Measurements from ENCODE around the gene GEN1. TPM values are rescaled to one million over a fixed set of nuclear protein-coding genes. Genes with fewer than 3 reads are reported as not detected.

GEN1 gene
- total and polyA plus RNA-seq, 10 of the 15 experiments (the other 5 are each of a cell fraction or from before 2014, with no cell fraction given) = 6.0 to 49.6 (median 36.0) TPM

GRCh38 chr2:17827785-17828184 is 73.8 kb downstream of the GEN1 start:
- H3K4me1 ChIP-seq (ENCODE audit: control insufficient read depth, insufficient read depth, low read length) = peaks cover 11% of the 10 kb centered on the region; the same call in 1 of the 2 replicates
- H4K20me1 ChIP-seq (ENCODE audit: control insufficient read depth, insufficient read depth) = no peaks in the 10 kb centered on the region
- DNase-seq (ENCODE audit: low read depth, low spot score) (no peak), ATAC-seq (no peak), FAIRE-seq (no peak)
- ChIA-PET SMC1A (ENCODE audit: uncharacterized antibody, unreplicated experiment) (interaction anchor here (1.1 to 15.2 kb wide), 8 partner anchors 14 to 109 kb away, joined by 3 to 288 read pairs (median 8); partner anchors contain the start of genes GEN1, MSGN1 and SMC6), RAD21 (ENCODE audit: unreplicated experiment) (interaction anchor here (0.8 to 1.7 kb wide), 5 partner anchors 15 to 108 kb away, joined by 3 to 6 read pairs (median 5); partner anchors contain the start of genes GEN1 and SMC6), CTCF (interaction anchor here (0.7 to 8.3 kb wide), 11 partner anchors 11 to 732 kb away, joined by 3 to 45 read pairs (median 5); no protein-coding TSS in a partner anchor), POLR2A (interaction anchor here (1.1 to 1.6 kb wide), 3 partner anchors 20 to 77 kb away, joined by 3 read pairs; no protein-coding TSS in a partner anchor)
- H2AFZ ChIP-seq (ENCODE audit: control insufficient read depth, low read depth, low read length) = no peak overlapping the region
- H3K27ac ChIP-seq (ENCODE audit: control insufficient read depth, insufficient read depth) = no peak overlapping the region
- no peaks in the 10 kb centered on the region for H3K36me3 ChIP-seq (ENCODE audit: control insufficient read depth in 2 of 2, insufficient read depth in 2 of 2, low read length in 1 of 2)
- no peak overlapping the region for H3K4me2 ChIP-seq (ENCODE audit: control insufficient read depth, insufficient read depth)
- H3K79me2 ChIP-seq (ENCODE audit: control insufficient read depth, insufficient read depth, low read length) = no peaks in the 10 kb centered on the region
- intact Hi-C loops (cut with micrococcal nuclease; ENCODE audit: unreplicated experiment) = no loop called here
- 95% methylated on average over 2 of the region's 2 CpGs for WGBS (ENCODE audit: insufficient coverage, insufficient replicate concordance, low lambda C conversion rate, missing lambda C conversion rate)
- BruUV-seq (replicated peaks) = no TSS peak
- H3K9ac ChIP-seq (ENCODE audit: control insufficient read depth, insufficient read depth, low read length) = no peak overlapping the region
- TF ChIP-seq RAD51 (IDR thresholded peaks at IDR 0.05) (no peak), RCOR1 (conservative IDR thresholded peaks at IDR 0.05; ENCODE audit: low read depth, low read length) (no peak), BCL3 (IDR thresholded peaks at IDR 0.05; ENCODE audit: borderline replicate concordance, insufficient read depth, low read depth, low read length, poor library complexity, severe bottlenecking) (no peak), TCF3 (IDR thresholded peaks at IDR 0.05; ENCODE audit: borderline replicate concordance, insufficient read depth, low read depth, low read length) (no peak), CREB1 (IDR thresholded peaks at IDR 0.05; ENCODE audit: low read depth) (no peak), MYC (IDR thresholded peaks at IDR 0.05; ENCODE audit: insufficient read depth, insufficient read length, insufficient replicate concordance, low read length, severe bottlenecking) (no peak), POU2F2 (IDR thresholded peaks at IDR 0.05; ENCODE audit: borderline replicate concordance, low read depth, low read length) (no peak), LARP7 (IDR thresholded peaks at IDR 0.05) (no peak), FOXM1 (IDR thresholded peaks at IDR 0.05; ENCODE audit: low read depth, low read length) (no peak), SIX5 (IDR thresholded peaks at IDR 0.05; ENCODE audit: low read depth, low read length, severe bottlenecking) (no peak)
- no peak overlapping the region for H3K4me3 ChIP-seq
- H3K27me3 ChIP-seq (replicated peaks in 1 of 2; ENCODE audit: control insufficient read depth in 2 of 2, insufficient read depth in 2 of 2, low read length in 1 of 2) = no peaks in the 10 kb centered on the region
- H3K9me3 ChIP-seq (replicated peaks; ENCODE audit: control insufficient read depth, insufficient read depth, low read length) = peaks cover 3% of the 10 kb centered on the region; the same call in 1 of the 3 replicates
- in situ Hi-C loops (cut with MboI) = no loop called here
